Measurements from ENCODE around the gene MDM2. TPM values are rescaled to one million over a fixed set of nuclear protein-coding genes. Genes with fewer than 3 reads are reported as not detected.
A peak's percentile ranks its signal among the peaks of the same experiment; 100 is the strongest.

MDM2 gene
- total RNA-seq, 1 donor from 2014 or later: 86.6 TPM

DNA sequence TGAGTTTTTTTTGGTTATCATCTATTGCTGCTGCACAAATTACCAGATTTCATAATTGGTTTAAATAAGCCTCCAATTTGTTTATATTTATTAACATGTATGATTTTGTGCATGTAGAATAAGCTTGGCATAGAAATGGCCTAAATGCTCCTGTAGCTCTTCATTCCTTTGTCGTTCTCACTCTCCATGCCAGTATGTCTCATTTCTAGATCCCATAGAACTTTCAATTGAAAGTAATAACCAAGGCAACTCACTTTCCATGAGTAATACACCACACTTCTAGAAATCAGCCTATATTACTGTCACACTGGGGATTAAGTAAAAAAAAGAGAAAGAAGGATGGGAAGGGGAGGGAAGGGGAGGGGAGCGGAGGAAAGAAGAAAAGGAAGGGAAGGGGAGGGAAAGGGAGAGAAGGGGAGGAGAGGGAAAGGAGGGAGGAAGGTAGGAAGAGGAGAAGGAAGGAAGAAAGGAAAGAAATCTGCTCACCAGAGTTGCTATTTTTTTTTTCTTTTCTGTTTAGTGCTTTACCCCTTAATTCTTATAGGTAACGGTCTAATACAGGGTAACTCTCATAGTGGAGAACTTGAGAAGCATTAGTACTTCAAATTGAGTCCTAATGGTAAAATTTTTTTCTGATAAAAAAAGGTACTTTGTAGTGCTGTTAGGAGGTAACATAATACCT is 45.6 kb downstream of the MDM2 start:
- DNase-seq: no peak

DNA sequence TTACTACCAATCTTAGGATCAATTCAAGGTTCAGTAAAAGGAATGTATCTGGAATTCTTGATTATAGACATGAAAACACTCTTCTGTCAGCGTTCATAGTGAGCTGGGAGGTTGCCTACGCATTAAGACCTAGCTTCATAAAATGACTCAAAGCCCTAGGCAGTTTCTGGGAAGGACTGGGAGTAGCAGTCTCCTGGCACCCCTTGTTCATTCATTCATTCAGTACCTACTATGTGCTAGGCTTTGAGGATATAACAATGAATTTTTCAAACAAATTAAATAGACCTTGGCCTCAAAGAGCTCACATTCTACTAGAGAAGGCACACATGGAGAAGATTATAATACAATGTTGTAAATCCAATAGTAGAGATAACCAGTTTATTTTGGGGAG is 46.1 kb downstream of the MDM2 start:
- DNase-seq: no peak

- DNase-seq: no peak
Observed at GRCh38 chr12:68854554-68854953, 46.6 kb downstream of the MDM2 start.

DNA sequence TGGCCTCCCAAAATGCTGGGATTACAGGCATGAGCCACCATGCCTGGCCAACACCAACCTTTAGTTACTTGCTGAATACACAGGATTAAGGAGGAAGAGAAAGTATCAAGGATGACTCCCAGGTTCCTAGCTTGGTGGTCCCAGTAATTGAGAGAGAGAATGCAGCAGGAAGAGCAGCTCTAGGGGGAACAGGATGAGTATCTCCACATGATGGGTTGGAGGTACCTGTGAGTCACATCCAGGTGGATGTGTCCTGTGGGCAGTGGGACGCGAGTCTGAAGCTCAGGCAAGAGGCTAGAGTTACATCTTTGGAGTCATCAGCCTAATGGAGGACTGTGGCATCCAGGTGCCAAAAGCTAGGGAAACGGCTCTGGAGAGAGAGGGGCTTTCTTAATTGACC is 47.1 kb downstream of the MDM2 start:
- DNase-seq: no peak

DNA sequence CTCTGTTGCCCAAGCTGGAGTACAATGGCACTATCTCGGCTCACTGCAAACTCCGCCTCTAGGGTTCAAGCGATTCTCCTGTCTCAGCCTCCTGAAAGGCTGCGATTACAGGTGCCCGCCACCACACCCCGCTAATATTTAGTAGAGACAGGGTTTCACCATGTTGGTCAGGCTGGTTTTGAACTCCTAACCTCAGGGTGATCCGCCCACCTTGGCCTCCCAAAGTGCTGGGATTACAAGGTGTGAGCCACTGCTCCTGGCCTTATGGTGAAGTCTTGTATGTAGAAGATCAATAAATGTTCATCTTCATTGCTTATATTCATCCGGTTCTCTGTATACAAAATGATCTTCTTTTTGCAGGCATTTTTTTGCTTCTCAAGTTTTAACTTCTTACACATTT is 47.8 kb downstream of the MDM2 start:
- DNase-seq: no peak

- DNase-seq: peak; percentile 57
Observed at GRCh38 chr12:68856510-68856909, 48.5 kb downstream of the MDM2 start.

DNA sequence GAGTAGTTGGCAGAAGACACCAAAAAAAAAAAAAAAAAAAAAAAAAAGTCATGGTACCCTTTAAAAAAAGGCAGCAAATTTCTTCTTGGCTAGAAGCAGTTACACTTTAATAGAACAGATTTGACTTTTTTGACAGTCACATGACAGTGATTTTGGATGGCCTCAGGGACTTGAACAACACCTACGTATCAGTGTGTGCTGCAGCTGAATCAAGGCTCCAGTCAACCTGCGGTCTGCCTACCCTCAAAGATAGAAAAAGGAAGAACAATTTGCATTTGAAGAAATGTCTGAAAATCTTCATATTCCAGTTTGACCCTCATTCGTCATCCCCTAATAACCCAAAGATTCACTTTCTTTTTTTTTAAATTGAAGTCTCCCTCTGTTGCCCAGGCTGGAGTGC is 53.9 kb downstream of the MDM2 start:
- no peak for DNase-seq

DNA sequence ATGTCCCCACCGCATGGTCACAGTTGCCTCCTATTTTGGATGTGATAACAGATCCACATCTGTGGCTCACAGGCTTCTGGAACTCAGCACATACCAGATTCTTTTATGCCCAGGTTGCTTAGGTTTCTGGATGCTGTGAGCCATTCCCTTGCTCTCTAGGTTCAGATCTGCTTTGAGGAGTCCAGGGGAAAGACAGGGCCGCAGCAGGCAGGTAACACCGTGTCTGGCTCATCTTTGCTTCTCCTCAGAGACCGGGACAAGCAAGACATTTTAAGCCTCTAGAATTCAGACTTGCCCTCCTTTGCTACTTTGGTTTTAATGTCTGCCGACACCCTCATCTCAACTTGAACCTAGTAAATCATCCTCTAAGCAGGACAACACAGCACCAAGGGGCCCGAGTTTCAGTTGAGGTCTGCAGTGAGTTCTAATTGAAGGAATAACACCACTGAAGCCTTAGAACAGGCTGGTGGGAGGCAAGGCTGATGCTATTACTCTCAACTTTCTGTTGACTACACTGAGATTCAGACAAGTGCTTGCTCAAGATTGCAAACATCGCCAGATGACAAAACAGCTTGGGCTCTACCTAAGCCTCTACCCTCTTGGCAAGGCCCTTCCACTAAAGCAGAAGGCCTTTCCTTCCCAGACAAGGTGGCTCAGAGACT is 55.3 kb downstream of the MDM2 start:
- DNase-seq: no peak

DNA sequence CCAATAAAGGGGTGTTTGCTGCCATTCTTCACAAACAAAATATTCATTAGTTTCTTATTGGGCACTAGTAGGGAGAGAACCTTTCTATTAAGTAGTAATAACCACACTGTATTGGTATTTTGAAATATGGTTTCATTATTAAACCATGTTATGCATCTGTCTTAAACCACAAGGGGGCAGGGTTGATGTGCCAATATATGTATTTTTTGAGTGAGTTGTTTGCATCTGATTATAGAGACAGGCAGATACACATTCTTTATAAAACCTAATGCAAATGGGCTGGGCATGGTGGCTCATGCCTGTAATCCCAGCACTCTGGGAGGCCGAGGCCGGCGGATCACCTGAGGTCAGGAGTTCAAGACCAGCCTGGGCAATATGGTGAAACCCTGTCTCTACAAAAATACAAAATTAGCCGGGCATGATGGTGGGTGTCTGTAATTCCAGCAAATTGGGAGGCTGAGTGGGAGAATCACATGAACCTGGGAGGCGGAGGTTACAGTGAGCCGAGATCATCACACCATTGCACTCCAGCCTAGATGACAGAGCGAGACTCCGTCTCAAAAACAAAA is 56.0 kb downstream of the MDM2 start:
- peak; percentile 74 for DNase-seq

DNA sequence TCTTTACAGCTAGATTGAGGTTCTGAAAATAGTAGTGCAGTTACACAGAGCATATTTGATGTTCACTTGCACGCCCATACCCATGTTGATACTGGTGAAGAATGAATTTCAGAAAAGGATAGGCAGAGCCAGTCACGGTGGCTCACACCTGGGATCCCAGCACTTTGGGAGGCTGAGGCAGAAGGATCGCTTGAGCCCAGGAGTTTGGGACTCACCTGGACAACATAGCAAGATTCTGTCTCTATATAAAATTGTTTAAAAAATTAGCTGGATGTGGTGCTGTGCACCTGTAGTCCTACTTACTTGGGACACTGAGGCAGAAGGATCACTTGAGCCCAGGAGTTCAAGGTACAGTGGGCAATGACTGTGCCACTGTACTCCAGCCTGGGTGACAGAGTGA is 56.6 kb downstream of the MDM2 start:
- DNase-seq: no peak

GRCh38 chr12:68865399-68866164 is 57.6 kb downstream of the MDM2 start:
- DNase-seq: no peak

DNA sequence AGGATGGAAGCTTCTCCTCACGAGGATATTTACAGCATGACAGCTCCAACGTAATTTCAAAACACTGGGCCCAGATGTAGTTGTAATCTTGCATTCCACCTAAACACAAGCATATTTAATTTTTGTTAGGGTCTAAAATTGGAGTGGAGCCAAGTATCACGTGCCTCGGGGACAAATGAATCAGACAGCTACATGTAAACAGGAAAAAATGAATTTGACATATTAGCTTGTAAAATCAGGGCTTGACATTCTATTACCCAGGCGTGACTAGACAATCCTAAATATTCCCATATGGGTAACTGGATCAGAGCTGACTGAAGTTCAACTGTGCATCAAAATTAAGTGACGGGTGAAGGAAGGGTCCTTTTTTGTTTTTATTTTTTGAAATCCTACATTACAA is 59.0 kb downstream of the MDM2 start:
- no peak for DNase-seq

- no peak for DNase-seq
Observed at GRCh38 chr12:68867606-68868005, 59.6 kb downstream of the MDM2 start.

DNA sequence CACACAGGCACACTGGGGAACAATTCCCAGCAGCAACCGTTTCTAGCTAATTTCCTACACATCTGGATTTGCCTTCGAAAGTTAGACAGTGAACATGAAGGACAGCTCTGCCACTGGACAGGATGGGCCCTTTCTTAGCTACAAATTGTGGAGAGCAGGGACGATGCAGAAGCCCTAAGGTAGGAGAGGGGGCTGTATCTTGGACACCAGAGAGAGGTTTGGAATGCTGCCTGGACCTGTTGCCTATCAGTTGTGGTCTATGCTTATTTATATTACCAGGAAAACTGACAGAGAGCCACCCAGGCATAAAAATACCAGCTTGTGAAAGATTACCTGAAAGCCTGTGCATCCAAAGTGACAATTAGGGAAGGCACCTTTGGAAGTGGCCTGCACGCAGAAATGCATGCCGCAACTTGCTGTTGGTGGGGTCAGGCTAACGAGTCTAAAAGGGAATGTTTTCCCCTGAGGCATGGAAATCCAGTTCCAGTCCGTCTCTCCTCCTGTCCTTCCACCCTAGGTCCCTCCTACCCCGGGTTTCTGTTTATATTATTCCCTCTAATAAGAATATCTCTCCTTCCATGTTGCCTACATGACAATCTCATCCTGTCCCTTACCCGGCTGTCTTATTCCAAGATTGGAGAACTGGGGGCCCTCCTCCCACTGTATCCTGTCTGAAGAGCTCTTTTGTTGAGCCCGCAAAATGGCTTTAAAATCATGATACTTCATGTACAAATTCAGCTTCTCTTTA is 60.2 kb downstream of the MDM2 start:
- DNase-seq: no peak

DNA sequence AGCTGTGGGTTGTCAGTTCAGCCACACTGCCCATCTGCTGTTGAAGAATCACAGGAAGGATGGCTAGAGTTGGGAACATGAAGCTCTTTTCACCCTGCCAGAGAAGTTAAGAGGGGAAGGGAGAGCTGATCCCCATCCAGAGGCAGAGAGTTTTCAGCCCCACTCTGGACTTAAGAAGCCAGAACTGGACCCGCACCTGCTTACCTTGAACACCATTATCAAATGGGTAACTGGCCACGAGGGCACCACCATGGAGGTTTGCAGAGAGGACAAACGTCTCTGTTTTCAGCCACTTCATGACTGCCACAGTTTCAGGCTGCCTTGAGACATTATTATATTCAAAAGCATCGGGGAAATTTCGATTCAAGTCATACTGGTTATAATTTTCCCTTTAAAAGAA is 62.0 kb downstream of the MDM2 start:
- no peak for DNase-seq

DNA sequence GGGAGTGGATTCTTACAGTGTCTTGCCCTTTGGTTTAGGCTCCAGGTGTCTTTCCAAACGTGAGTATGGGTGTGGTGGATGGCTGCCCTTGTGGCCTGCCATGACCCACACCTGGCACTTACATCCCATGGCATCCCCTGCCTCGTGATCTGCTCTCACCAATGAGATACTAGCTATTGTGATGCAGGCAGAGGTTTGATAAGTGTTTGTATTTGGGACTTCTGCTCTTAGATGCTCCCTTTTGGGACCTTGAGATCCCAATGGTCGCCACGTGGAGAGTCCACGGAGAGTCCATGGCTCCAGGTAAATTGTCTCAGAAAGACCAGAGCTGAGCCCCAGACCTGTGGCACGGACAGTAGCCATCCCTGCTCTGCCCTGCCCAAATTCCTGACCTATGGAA is 62.5 kb downstream of the MDM2 start:
- DNase-seq: no peak

DNA sequence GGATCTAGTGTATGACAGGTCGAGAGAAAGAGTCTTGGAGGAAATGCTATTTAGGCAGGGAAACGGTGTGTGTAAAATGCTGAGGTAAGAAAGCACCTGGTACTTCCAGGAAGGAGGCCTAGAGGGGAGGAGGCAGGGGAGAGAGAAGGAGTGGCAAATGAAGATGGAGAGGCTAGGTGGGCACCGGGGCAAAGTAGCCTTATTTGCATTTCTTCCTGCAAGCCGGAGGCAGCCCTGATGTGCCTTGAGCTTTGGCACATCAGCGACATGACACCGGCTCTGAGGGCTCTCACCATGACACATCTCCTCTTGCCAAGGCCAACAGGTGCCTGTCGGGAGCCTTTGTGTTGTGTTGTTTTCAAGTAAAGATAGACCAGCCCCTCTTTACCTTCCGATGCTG is 63.4 kb downstream of the MDM2 start:
- no peak for DNase-seq

GRCh38 chr12:68871921-68872320 is 63.9 kb downstream of the MDM2 start:
- peak; percentile 24 for DNase-seq

DNA sequence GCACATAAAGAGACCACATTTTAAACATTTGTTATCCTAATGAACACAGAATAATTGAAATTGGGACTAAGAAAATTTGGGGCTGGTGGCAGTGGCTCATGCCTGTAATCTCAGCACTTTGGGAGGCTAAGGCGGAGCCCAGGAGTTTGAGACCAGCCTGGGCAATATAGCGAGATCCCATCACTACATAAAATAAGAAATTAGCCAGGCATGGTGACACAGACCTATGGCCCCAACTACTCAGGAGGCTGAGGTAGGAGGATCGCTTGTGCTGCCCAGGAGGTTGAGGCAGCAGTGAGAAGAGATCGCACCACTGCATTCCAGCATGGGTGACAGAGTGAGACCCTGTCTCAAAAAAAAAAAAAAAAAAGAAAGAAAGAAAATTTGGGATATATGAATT is 65.3 kb downstream of the MDM2 start:
- no peak for DNase-seq

DNA sequence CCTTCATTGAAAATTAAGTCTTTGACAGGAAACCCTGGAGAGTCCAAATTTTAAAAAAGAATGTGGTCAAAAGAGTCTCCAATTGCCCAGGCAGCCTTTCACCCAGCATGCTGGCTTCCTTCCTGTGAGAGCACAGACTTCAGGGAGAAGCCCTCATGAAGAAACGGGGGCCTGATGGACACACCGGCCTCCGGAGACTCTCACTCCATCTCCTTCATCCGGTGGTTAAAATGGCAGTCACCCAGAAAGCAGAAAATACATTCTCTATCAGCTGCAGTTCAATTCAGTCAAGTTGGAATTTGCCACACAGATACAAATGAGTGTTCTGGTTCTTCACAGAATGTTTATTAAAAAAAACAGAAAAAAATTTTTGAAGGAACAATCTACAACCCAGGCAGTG is 68.5 kb downstream of the MDM2 start:
- no peak for DNase-seq

- no peak for DNase-seq
Observed at GRCh38 chr12:68877583-68877982, 69.6 kb downstream of the MDM2 start.

- DNase-seq: no peak
Observed at GRCh38 chr12:68878283-68878682, 70.3 kb downstream of the MDM2 start.

GRCh38 chr12:68878846-68879245 is 70.9 kb downstream of the MDM2 start:
- DNase-seq: no peak

All from tongue (tissue), 2 donors.